GM18502 (cell line): ENCODE results near the gene DPY30.

Experiments
- ATAC-seq: cut with Tn5 transposase; IDR thresholded peaks from one replicate; pipeline ENCODE4 v1.9.1; 2021; ENCODE audit warnings: mild to moderate bottlenecking; ENCODE audit not compliant: unreplicated experiment, poor library complexity

The DPY30 gene

DNA sequence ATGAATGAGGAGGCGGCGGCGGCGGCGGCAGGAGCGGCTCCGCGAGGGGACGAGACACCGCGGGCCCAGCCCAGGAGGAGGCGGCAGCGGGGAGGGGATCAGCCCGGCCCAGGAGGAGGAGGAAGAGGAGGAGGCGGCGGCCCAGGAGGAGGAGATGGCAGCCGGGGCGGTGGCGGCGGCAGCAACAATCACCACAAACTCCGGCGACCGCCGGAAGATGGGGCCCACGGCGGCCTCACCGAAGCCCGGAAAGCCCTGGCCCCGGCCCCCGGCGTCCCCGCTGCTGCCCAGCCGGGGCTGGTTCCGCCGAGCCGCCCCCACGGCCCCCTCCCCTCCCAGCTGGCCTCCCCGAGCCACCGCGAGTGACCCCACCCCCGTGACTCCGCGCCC, 29.3 kb downstream of the DPY30 start:
- ATAC-seq, result peak; percentile 56

DNA sequence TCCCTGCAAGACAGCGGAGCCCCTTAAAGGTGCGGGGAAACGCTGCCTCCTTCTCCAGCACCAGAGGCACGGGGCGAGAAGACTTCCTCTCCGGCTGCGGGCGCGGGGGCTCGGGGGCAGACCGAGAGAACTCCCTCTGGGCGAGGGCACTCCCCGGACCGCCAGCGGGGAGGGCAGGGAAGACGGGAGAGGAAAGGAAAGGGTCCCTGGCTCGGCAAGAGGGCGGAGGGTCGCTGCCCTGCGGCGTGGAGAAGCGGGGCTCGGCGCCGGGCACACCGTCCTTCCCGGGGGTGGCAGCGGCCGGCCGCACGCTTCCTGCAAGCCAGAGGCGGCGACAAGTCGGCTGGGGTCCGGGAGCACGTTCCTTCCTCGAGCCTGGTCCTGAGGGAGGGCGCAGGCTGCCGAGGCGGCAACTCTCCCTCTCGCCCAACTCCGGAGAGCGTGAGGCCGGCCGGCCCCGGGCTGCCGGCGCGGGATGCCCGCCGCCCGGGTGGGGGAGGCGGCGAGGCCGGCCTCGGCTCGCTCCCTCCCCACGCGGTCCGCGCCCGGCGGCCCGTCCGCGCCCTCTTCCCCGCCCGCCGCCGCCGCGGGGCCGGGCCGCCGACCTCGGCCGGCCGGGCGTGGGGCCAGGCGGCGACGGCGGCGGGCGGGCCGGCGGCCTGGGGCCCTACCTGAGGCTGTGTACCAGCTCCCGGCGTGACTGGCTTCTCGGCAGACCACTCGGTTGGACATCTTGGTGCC, 29.9 kb downstream of the DPY30 start:
- peak; percentile 29 for ATAC-seq

DNA sequence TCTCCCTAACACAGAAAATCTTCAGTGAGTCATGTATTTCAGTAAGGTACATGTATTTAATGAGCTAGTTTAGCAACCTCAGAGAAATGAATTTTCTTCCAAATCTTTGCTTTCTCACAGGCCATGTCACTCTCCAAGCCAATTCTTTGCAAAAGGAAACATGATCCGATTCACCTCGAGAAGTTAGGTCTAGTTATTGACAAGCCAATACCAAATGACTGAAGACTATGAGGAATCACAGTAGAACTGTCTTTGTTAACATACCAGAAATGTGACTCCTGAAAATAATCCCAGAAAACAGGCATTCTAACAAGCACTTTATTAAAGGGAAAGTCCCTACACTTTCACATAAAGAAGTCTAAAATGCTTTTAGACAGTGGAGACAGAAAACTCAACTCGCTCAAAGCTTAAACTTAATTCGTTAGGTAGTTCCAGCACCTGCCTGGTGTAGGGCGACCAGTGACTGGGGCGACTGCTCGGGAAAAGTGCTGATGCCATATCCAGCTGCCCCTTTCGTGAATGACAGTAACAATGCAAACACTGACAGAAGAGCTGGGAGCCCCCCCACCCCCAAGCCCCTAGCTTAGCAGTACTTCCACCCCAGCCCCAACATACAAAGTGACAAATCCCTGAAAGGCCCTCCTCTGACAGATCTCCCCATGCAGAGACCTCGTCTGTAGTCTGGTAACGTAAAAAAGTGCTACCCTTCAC, 30.6 kb downstream of the DPY30 start:
- ATAC-seq, result no peak

DNA sequence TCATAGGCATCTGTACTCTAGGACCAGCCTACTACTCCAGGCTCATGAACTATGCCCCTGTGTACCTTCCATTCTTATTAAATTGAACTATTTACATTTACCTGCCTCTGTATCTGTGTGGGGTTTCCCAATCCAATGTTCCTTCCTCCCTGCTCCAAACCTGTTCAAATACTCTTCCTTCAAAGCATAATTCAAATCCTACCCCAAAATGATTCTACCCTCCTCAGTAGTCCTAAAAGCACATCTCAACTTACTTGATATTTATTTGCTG, 32.5 kb downstream of the DPY30 start:
- ATAC-seq, result no peak

DNA sequence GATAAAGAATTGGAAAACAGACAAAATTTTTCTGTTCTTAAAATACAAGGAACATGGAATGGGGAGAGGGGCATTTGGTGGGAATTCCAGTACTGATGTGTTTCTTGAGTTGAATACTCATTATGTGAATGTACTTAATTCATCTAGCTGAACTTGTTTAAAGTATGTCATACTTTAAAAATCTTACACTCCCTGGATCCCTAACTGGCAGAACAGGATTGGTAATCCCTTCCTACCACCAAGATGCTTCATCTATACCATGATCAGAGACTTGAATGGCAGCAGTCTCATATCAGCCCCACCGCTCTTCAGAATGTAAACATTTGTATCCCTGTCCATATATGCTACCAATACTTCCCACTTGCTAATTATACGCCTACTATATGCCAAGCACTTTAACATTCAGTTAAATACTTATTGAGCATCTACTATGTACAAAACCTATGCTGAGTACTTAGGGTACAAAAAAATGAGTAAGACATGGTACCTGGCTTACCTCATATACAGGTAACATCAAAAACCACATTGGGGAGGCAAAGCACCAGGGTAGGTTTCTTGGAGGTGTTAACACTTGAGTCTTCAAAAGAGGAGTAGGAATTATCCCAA, 34.1 kb downstream of the DPY30 start:
- no peak for ATAC-seq

DNA sequence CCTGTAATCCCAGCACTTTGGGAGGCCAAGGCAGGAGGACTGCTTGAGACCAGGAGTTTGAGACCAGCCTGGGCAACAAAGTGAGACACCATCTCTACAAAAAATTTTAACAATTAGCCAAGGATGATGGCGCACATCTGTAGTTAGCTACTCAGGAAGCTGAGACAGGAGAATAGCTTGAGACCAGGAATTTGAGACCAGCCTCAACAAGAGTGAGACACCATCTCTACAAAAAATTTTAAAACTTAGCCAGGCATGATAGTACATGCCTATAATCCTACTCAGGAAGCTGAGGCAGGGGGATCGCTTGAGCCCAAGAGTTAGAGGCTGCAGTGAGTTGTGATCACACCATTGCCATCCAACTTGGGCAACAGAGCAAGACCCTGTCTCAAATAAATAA, 35.8 kb downstream of the DPY30 start:
- ATAC-seq, result no peak

DNA sequence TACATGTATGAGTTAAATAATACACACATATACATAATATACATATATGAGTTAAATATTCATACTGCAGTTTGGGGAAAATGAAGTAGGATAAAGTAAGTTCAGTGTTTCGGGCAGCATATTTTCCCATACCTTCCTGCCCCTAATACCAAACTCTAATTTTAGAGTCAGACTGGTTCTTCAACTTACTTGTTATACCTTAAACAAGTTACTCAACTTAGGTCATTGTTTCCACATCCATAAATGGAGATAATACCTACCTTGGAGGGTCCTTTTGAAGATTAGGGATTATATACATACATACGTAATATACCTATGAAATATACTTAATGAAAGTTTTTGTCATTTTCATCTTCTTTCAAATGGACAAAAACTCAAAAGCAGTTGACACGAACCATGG, 37.2 kb downstream of the DPY30 start:
- no peak for ATAC-seq

DNA sequence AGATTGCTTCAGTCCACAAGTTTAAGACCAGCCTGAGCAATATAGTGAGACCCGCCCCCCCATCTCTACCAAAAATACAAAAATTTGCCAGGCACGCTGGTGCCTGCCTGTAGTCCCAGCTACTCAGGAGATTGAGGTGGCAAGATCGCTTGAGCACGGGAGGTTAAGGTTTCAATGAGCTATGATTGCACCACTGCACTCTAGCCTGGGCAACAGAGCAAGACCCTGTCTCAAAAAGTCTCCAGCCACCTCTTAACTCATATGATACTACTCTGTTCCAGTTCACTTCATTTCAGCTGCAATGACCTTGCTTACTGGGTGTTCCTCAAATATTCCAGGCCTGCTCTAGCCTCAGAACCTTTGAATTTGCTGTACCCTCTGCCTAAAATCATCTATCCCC, 40.2 kb downstream of the DPY30 start:
- no peak for ATAC-seq

DNA sequence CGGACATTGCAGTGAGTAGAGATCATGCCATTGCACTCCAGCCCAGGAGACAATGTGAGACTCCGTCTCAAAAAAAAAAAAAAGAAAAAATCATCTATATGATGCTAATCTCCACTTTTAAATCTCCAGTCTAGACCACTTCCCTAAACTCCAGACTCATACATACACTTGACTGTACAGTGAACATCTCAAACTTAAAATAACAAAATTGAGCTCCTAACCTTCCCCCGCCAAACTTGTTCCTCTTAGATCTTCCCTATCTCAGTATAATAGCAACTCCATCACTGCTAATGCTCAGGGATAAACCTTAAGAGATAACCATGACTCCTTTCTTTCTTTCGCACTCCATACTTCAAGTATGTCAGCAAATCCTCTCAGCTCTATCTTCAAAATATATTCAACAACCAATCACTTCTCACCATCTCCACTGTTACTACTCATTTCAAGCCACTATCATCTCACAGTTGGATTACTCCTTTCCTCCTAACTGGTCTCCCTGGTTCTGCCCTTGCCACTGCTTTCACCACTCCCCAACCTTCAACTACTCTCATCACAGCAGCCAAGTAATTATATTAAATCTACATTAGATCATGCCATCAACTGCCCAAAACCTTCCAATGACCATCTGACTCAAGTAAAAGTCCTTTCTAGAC, 40.7 kb downstream of the DPY30 start:
- no peak for ATAC-seq

DNA sequence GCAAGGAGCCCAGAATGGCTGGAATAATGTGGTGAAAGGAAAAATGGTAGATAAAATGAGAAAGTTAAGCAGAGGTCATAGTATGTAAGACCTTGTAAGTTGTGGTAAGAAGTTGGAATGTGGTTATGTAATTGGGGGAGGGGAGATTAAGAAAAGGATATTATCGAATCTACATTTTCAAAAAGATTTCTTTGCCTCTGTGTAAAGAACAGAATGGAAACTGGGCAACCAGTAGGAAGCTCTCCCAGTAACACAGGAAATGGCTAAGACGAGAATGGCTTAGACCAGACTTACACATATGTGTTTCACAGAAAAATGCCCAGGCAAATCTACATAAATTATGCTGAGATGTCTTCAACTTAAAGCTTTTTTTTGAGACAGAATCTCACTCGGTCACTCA, 42.0 kb downstream of the DPY30 start:
- no peak for ATAC-seq

DNA sequence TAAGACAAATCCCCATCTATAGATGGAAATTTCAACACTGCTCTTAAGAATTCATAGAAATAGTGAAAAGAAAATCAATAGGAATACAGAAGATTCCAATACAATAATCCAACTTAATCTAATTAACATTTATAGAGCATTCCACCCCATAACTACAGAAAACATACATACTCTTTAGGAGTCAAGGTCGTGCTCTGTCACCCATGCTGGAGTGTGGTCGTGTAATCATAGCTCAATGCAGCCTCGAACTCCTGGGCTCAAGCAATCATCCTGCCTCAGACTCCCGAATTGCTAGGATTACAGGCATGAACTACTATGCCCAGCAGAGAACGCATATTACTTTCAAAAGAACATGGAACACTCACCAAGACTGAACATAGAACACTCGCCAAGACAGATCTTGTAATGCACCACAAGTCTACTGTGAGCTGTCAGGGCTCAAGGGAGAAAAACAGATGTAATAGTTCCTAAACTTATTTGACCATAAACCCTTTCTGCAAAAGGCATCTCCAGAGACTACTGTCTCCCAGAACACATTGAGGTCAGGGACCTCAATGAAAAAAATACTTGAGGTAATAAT, 42.9 kb downstream of the DPY30 start:
- no peak for ATAC-seq

DNA sequence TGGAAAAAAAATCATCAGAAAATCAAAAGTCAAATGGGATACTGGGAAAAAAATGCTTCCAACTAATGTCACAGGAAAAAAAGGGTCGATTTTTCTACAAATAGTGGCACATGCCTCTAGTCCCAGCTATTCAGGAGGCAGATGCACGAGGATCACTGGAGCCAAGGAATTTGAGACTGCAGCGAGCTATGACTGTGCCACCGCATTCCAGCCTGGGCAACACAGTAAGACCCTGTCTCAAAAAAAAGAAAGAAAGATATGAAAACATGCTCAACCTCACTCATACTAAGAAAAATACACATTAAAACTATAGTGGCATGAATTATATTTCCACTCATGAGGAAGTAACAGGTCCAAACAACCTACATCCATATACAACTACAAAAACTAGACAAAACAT, 46.7 kb downstream of the DPY30 start:
- ATAC-seq, result no peak

DNA sequence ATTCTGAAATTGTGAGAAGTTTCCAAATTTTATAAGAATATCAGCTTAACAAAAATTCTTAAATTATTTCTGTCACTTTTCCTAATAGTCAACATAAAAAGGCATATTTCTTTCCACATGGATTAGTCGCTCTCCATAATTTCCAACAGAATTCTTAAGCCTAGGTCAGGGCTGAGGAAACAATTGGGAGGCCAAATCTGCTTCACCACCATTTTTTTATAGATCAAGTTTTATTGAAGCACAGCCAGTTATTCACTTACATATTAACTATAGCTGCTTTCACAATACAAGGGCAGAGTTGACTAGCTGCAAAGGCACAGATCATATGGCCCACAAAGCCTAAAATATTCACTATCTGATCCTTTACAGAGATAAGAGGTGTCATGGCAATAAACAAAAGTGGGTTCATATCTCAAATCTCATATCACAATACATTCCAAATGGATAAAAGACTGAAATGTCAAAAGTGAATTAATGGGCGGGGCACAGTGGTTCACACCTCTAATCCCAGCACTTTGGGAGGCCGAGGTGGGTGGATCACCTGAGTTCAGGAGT, 47.5 kb downstream of the DPY30 start:
- no peak for ATAC-seq

DNA sequence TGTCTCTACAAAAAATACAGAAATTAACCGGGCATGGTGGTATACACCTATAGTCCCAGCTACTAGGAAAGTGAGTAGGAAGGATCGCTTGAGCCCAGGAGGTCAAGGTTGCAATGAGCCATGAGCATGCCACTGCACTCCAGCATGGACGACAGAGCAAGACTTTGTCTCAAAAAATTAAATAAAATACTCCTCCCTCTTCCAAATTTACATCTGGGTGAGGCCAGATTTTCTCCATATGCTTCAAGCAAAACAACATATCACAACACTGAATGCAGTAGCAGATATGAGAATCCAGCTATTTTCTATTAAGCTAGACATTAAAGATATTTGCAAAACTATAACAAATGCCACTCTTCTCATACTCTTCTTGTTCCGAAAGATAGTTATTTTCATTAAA, 49.7 kb downstream of the DPY30 start:
- no peak for ATAC-seq

DNA sequence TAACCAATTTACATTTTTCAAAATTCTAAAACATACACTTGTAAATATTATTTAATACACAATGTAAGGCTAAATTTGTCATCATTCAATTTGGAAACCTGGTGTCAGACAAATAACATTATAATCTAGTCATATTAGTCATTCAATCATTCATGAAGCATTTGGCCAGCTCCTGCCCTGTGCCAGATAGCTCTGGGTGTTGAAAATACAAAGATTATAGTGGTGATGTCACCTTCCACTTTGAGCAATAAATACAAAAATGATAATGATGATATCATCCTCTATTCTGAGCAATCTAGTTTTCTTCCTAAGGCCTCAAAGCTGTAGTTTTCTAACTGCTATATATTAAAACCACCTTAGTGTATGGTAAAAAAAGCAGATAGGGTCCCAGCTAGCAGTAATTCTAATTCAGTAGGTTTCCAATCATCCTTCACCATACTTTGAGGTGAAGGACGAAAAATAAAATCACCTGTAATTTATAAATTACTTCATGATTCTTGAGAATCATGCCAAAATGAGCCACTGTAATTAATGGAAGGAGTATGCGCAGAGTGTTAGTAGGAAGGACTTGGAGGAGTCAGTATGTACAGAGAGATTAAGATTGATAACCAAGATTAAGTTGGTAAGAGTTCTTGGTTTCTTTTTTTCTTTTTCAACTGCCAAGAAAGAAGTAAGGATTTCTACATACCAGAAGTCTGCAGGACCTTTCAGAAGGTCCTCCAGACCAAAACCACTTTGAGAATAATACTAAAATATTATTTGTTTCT, 52.0 kb downstream of the DPY30 start:
- ATAC-seq, result no peak

DNA sequence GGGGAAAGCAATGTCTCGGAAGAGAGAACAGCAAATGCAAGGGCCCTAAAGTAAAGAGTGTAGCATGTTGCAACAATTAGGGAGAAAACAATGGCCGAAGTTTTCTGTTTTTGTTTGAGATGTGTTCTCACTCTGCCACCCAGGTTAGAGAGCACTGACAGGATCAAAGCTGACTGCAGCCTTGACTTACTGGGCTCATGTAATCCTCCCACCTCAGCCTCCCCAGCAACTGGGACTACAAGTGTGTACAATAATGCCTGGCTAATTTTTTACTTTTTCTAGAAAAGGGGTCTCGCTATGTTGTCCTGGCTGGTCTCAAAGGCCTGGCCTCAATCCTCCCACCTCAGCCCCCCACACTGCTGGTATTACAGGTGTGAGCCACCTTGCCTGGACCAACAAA, 52.7 kb downstream of the DPY30 start:
- ATAC-seq, result no peak

DNA sequence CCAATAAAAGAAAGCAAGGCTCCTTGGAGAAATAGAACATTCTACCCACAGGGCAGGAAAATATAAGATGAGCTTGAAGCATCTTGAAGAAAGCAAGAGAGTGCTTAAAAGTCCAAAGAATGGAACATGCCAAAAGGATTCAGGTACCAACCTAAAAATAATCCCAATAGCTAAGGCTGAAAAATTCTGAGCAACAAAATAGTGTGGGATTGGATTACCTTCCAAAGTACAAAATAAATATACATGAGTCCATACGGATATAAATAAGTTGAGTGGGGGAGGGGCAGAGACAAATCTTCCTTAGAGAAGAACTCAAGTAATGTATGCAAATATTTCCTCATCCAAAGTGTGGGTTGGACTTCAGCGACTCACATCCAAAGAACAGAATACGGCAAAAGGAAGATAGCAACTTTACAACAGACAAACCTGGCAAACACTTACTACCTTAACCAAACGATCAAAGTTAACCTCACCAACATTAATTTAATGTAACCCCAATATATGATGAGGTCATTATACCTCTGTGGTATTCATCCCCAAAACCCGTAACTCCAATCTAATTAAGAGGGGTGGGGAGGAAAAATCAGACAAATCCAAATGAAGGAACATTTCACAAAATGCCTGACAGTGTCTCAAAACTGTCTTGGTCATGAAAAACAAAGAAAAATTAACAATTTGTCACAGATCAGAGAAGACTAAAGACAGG, 55.7 kb downstream of the DPY30 start:
- ATAC-seq, result no peak

DNA sequence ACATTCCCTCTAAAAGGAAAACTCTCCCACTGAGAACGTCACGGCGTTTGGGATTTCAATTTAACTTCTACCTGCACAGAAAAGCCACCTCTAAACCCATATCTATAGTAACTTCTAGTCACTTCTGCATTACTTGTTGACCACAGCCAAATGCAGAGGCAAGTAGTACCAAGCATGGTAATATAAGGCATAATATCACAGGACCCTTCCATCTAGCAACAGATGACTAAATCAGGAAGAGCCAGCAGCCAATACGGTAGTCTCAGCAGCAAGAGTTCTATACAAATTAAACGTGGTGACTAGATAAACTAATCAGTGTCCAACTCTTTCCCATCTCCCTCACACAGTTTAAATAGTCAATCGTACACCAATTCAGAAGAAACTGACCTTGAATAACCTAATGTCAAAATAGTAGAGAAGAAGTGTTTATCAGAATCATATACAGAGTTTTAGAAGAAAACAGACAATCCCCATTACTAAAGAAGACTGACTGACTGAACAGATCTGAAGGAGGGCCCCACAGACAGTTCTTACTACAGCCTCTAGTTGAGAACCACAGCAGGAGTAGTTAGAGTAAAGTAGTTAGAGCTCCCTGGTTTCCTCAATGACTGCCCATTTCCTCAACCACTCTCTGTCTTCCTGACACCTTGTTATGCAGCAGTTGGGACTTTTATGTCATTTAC, 58.8 kb downstream of the DPY30 start:
- peak; percentile 99 for ATAC-seq

DNA sequence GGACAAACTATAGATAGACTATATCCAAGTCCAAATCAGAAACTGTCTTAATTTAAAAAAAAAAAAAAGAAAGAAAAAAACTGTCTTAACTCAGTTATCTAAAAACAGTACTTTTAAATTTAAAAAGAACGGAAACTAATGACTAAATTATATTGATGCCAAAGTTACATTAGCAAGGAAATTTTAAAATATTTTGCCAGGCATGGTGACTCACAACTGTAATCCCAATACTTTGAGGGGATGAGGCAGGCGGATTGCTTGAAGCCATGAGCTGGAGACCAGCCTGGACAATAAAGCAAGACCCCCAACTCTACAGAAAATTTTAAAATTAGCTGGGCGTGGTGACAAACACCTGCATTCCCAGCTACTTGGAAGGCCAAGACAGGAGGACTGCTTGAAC, 59.6 kb downstream of the DPY30 start:
- no peak for ATAC-seq
